K562 (cell line): ENCODE measurements around the gene P2RY8. TPM values are rescaled to one million over a fixed set of nuclear protein-coding genes. Genes with fewer than 3 reads are reported as not detected.
A peak's percentile ranks its signal among the peaks of the same experiment; 100 is the strongest.

Source experiments
- AFF1 ChIP-seq, 2 experiments: fragments of 450-650 bp; IDR thresholded peaks; 2 replicates each; pipeline ENCODE4 v1.6.1; 2018; ENCODE audit warnings: mild to moderate bottlenecking in 2 of 2, low read depth in 1 of 2; ENCODE audit not compliant: partially characterized antibody in 2 of 2
- ATF4 ChIP-seq: fragments of 450-650 bp; formaldehyde crosslinking; IDR thresholded peaks from 2 replicates; pipeline ENCODE4 v1.4.0; 2022; ENCODE audit warnings: mild to moderate bottlenecking, moderate library complexity
- BCOR ChIP-seq: fragments of 450-650 bp; IDR thresholded peaks from 2 replicates; pipeline ENCODE4 v1.6.1; 2016
- DMBX1 ChIP-seq: fragments of 250-450 bp; sonication (Bioruptor Pico); IDR thresholded peaks from 2 replicates; pipeline ENCODE4 v1.8.0; 2022; ENCODE audit warnings: inconsistent platforms, mild to moderate bottlenecking, moderate library complexity, borderline replicate concordance
- E2F6 ChIP-seq, 2 experiments: IDR thresholded peaks; 2 replicates each; pipeline ENCODE4 v1.6.1; 2011; ENCODE audit warnings: borderline replicate concordance in 1 of 2, control low read depth in 1 of 2, low read depth in 1 of 2, low read length in 1 of 2, mild to moderate bottlenecking in 1 of 2, mixed read lengths in 1 of 2, moderate library complexity in 1 of 2; ENCODE audit not compliant: insufficient read depth in 1 of 2, insufficient read length in 1 of 2, poor library complexity in 1 of 2, severe bottlenecking in 1 of 2; ENCODE audit errors: extremely low read depth in 1 of 2
- ELF4 ChIP-seq: fragments of 450-650 bp; formaldehyde crosslinking; IDR thresholded peaks from 2 replicates; pipeline ENCODE4 v1.4.0; 2022; ENCODE audit warnings: missing genetic modification characterization
- EP300 ChIP-seq: IDR thresholded peaks from 2 replicates; pipeline ENCODE4 v1.6.1; 2012; ENCODE audit warnings: low read length, improper control_type of control experiment
- ETV6 ChIP-seq, 3 experiments: fragments of 150-350 bp in 1 of 3; sonication (generic) in 1 of 3; formaldehyde crosslinking in 1 of 3; IDR thresholded peaks; 2 replicates each; pipeline versions ENCODE4 v1.6.1 to v1.8.0; 2014 to 2022; ENCODE audit warnings: borderline replicate concordance in 2 of 3, low read depth in 2 of 3, antibody characterized with exemption in 1 of 3, low read length in 1 of 3, mild to moderate bottlenecking in 1 of 3, missing genetic modification reagents in 1 of 3
- FOXM1 ChIP-seq, 2 experiments: fragments of 450-650 bp in 1 of 2; sonication (generic) in 1 of 2; formaldehyde crosslinking in 1 of 2; IDR thresholded peaks; 2 replicates each; pipeline versions ENCODE4 v1.6.1 to v1.9.0; 2017 to 2022; ENCODE audit warnings: low read depth in 2 of 2, mild to moderate bottlenecking in 2 of 2, missing genetic modification reagents in 1 of 2, moderate library complexity in 1 of 2
- HOXB6 ChIP-seq: fragments of 250-450 bp; sonication (Bioruptor Pico); IDR thresholded peaks from 2 replicates; pipeline ENCODE4 v1.5.1; 2022; ENCODE audit warnings: mild to moderate bottlenecking, borderline replicate concordance
- MTA2 ChIP-seq: fragments of 450-650 bp; IDR thresholded peaks from 2 replicates; pipeline ENCODE4 v1.6.1; 2016; ENCODE audit warnings: low read depth
- NCOR1 ChIP-seq: fragments of 450-650 bp; IDR thresholded peaks from 2 replicates; pipeline ENCODE4 v1.6.1; 2016; ENCODE audit warnings: mild to moderate bottlenecking, moderate library complexity
- POLR2H ChIP-seq: IDR thresholded peaks from 2 replicates; pipeline ENCODE4 v1.6.1; 2016; ENCODE audit warnings: missing genetic modification characterization, low read depth, mild to moderate bottlenecking, control low read depth, missing compliant biosample characterization, moderate library complexity
- RCOR1 ChIP-seq, 2 experiments: IDR thresholded peaks; 2 replicates each; pipeline ENCODE4 v1.6.1; 2012; ENCODE audit warnings: low read depth in 2 of 2, low read length in 2 of 2, borderline replicate concordance in 1 of 2, improper control_type of control experiment in 1 of 2
- SIN3A ChIP-seq, 2 experiments: fragments of 150-350 bp in 1 of 2; IDR thresholded peaks; 2 replicates each; pipeline ENCODE4 v1.6.1; 2011 to 2016; ENCODE audit warnings: borderline replicate concordance in 2 of 2, low read depth in 2 of 2, low read length in 2 of 2, mild to moderate bottlenecking in 2 of 2, moderate library complexity in 2 of 2; ENCODE audit not compliant: control insufficient read depth in 1 of 2
- SOX6 ChIP-seq: fragments of 450-650 bp; IDR thresholded peaks from 2 replicates; pipeline ENCODE4 v1.6.1; 2014; ENCODE audit warnings: mild to moderate bottlenecking
- SRSF3 ChIP-seq: fragments of 200-400 bp; formaldehyde crosslinking; IDR thresholded peaks from 2 replicates; pipeline ENCODE4 v1.6.1; 2016; ENCODE audit warnings: mild to moderate bottlenecking, low read length, moderate library complexity; ENCODE audit not compliant: insufficient read depth
- TBL1XR1 ChIP-seq, 2 experiments: IDR thresholded peaks; 2 replicates each; pipeline ENCODE4 v1.6.1; 2012; ENCODE audit warnings: improper control_type of control experiment in 2 of 2, low read length in 2 of 2, mild to moderate bottlenecking in 1 of 2
- ZC3H8 ChIP-seq: fragments of 450-650 bp; IDR thresholded peaks from 2 replicates; pipeline ENCODE4 v1.6.1; 2017
- ZNF143 ChIP-seq: sonication (generic); formaldehyde crosslinking; IDR thresholded peaks from 2 replicates; pipeline ENCODE4 v1.9.0; 2022; ENCODE audit warnings: mild to moderate bottlenecking, missing genetic modification reagents
- ZNF274 ChIP-seq: IDR thresholded peaks from 2 replicates; pipeline ENCODE4 v1.6.1; 2011; ENCODE audit warnings: low read depth, mild to moderate bottlenecking, low read length, moderate library complexity, borderline replicate concordance
- polyA plus RNA-seq, 8 experiments: library from polyadenylated mRNA; depleted of rRNA in 4 of 8; stranded (reverse) in 5 of 8; unstranded in 3 of 8; fragments of >200 nt; fragmentation: Nextera tagmentation in 2 of 8; fragmentation: Illumina TruSeq in 1 of 8; extraction: Ambion mirVana in 2 of 8; extraction: Trizol in 1 of 8; gene quantifications; 2 replicates each; pipeline versions ENCODE4 v1.2.1 to v1.2.3, GENCODE V29; 2011 to 2014; ENCODE audit warnings: inconsistent platforms in 1 of 8, missing spikeins in 1 of 8
- total RNA-seq, 7 experiments: library from RNA; depleted of rRNA in 6 of 7; stranded (reverse); fragments of >200 nt in 6 of 7; fragmentation: Illumina TruSeq in 2 of 7; extraction: Trizol in 2 of 7; gene quantifications; 2 replicates each; pipeline versions ENCODE4 v1.2.1 to v1.2.3, GENCODE V29; 2011 to 2021; ENCODE audit warnings: low replicate concordance in 1 of 7

The P2RY8 gene
- total and polyA plus RNA-seq, 9 of the 15 experiments (the other 6 are each of a cell fraction or from before 2014, with no cell fraction given): 0.04 to 0.69 (median 0.08) TPM; not detected in 3

GRCh38 chrX:1477801-1478458, 59.1 kb downstream of the P2RY8 start (continued):
- TF ChIP-seq POLR2H: no peak
- peak; percentile 85 for TF ChIP-seq SOX6
- TF ChIP-seq EP300: peak; percentile 86
- TF ChIP-seq ELF4: peak; percentile 88
- peak; percentile 83 for TF ChIP-seq FOXM1 (IDR thresholded peaks at IDR 0.05; ENCODE audit: low read depth)
- no peak for TF ChIP-seq FOXM1 (CRISPR knock-in tag; IDR thresholded peaks at IDR 0.05; ENCODE audit: low read depth)
- peak; percentile 39; the same call in 1 of the 2 replicates for TF ChIP-seq BCOR
- no peak for TF ChIP-seq E2F6 (IDR thresholded peaks at IDR 0.05; ENCODE audit: borderline replicate concordance in 1 of 2, extremely low read depth in 1 of 2, insufficient read depth in 1 of 2, insufficient read length in 1 of 2, low read depth in 1 of 2, low read length in 1 of 2, poor library complexity in 1 of 2, severe bottlenecking in 1 of 2)
- TF ChIP-seq HOXB6 (CRISPR knock-in tag): no peak
- no peak for TF ChIP-seq SRSF3
- TF ChIP-seq AFF1 (IDR thresholded peaks at IDR 0.05; ENCODE audit: low read depth in 1 of 2, partially characterized antibody in 2 of 2): peak in 1 of 2 experiments; percentile 58
- TF ChIP-seq ETV6 (IDR thresholded peaks at IDR 0.05; ENCODE audit: borderline replicate concordance in 1 of 2, low read depth in 2 of 2, low read length in 1 of 2): peak in 1 of 2 experiments; percentile 90; a peak in 2 of 4 replicates
- TF ChIP-seq ETV6 (CRISPR knock-in tag; IDR thresholded peaks at IDR 0.05; ENCODE audit: borderline replicate concordance): no peak
- TF ChIP-seq NCOR1: peak; percentile 87
- 0 out of 2 replicates have a peak, but pooled peaks have one; percentile 37 for TF ChIP-seq DMBX1 (CRISPR knock-in tag)
- peak; percentile 92 for TF ChIP-seq MTA2
- no peak for TF ChIP-seq ZC3H8
- TF ChIP-seq RCOR1 (IDR thresholded peaks at IDR 0.05; ENCODE audit: borderline replicate concordance in 1 of 2, low read depth in 2 of 2, low read length in 2 of 2): peak in 1 of 2 experiments; percentile 82; a peak in 2 of 4 replicates
- TF ChIP-seq ATF4 (CRISPR knock-in tag): peak; percentile 26; the same call in 1 of the 2 replicates
- TF ChIP-seq SIN3A (IDR thresholded peaks at IDR 0.05; ENCODE audit: borderline replicate concordance in 2 of 2, control insufficient read depth in 1 of 2, low read depth in 2 of 2, low read length in 2 of 2): no peak
- no peak for TF ChIP-seq ZNF274
- no peak for TF ChIP-seq ZNF143 (CRISPR knock-in tag)
- peak in 1 of 2 experiments; percentile 80; a peak in 2 of 4 replicates for TF ChIP-seq TBL1XR1 (IDR thresholded peaks at IDR 0.05; ENCODE audit: low read length in 2 of 2)
